Stimulated activated memory B cell treated with anti-CD40 and anti-IgM and Interleukin-4, amounts not matched to agents 10 μg/mL and 1 μg/mL and 100 μg/mL, for 72 hours (primary cell): ENCODE results near the gene FAM174B.
A peak's percentile ranks its signal among the peaks of the same experiment; 100 is the strongest.

Experiments
- ATAC-seq: fragments of 150-1000 bp; cut with Tn5 transposase; 2 replicates; pipeline ENCODE4 v1.10.0; 2021
- H3K27ac Mint-ChIP-seq: one replicate; pipeline ENCODE4 v1.8.0; 2022; ENCODE audit warnings: mild to moderate bottlenecking, mixed read lengths
- H3K27me3 Mint-ChIP-seq: one replicate; pipeline ENCODE4 v1.8.0; 2022; ENCODE audit warnings: mixed read lengths
- H3K36me3 Mint-ChIP-seq: one replicate; pipeline ENCODE4 v1.8.0; 2022; ENCODE audit warnings: mixed read lengths
- H3K4me1 Mint-ChIP-seq: one replicate; pipeline ENCODE4 v1.8.0; 2022; ENCODE audit warnings: mixed read lengths
- H3K4me3 Mint-ChIP-seq: one replicate; pipeline ENCODE4 v1.8.0; 2022; ENCODE audit warnings: mild to moderate bottlenecking, moderate library complexity, mixed read lengths
- H3K9me3 Mint-ChIP-seq: one replicate; pipeline ENCODE4 v1.8.0; 2022; ENCODE audit warnings: mixed read lengths

Gene FAM174B

DNA sequence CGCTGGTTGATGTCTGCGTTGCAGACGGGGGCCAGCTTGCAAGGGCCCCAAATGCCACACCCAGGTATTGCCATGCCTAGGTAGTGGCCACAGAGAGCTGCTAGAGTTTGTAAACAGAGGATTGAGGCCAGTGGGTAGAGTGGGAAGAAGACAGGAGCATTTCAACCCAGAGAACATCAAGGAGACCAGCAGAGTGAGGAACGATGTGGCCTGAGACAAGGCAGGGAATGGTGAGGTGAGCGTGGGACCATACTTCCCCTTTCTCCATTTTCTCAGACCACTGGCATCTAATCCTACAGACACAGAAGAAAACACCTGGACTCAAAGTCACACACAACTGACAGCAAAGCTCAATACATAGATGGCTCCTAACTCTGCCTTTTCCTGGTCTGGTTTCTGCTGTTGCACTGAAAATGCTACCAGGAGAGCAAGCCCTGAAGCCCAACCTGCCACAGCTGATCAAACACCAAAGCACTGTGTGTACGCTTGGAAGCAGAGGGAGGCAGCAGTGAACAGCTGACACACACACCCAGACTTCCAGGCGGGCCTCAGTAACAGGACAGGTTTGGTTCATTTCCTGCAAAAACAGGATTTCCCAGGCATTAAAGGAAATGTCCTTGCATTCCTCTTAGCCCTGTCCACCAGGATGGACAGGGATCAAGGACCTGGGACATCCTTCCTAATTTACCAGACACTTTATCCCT lies 1.6 kb downstream of the FAM174B start:
- Mint-ChIP-seq H3K27ac (no peak overlapping the region), H3K27me3 (peaks cover 56% of the 10 kb centered on the region), H3K9me3 (peaks cover 3% of the 10 kb centered on the region), H3K4me3 (no peak overlapping the region), H3K36me3 (no peaks in the 10 kb centered on the region), H3K4me1 (peaks cover 6% of the 10 kb centered on the region)
- ATAC-seq, result no peak

DNA sequence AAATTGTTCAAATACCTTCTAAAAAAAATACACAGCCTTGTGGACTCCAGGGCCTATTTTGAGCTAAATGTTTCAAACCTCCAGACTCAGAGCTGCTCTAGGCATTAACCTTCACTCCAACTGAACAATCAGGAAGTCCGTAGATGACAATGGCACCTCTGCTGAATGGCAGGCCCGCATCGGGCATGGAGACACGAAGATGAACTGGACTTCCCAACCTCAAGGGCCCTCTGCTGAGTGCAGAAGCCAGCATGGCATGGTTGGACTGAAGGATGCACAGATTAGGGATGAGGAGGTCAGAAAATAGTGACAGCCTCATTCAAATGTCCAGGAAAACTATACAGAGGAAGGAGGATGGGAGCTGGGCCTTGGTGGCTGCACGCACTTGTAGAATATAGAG lies 2.2 kb downstream of the FAM174B start:
- Mint-ChIP-seq H3K4me1 (peaks cover 6% of the 10 kb centered on the region), H3K27me3 (peaks cover 56% of the 10 kb centered on the region), H3K36me3 (no peaks in the 10 kb centered on the region), H3K4me3 (no peak overlapping the region), H3K27ac (no peak overlapping the region), H3K9me3 (peaks cover 3% of the 10 kb centered on the region)
- no peak for ATAC-seq

DNA sequence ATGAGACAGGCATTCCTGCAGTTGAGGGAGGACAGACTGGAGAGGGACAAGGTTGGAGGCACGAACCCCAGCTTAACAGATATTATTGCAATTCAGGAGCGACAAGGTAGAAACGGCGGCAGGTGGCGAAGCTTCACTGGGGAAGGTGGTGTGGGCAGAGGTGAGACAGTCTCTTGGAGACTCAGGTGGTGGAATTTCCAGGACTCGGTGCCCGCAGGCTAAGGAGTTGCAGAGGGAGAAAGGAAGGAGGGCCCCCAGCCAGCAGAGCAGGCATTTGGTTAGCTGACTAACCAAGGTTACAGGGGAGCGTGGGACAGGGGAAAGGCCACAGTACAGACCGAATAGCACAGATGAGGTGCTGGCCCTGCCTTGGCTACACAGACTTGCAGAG lies 3.0 kb downstream of the FAM174B start:
- peaks cover 6% of the 10 kb centered on the region for H3K4me1 Mint-ChIP-seq
- no peaks in the 10 kb centered on the region for H3K36me3 Mint-ChIP-seq
- H3K27ac Mint-ChIP-seq, result no peak overlapping the region
- peaks cover 56% of the 10 kb centered on the region for H3K27me3 Mint-ChIP-seq
- peaks cover 3% of the 10 kb centered on the region for H3K9me3 Mint-ChIP-seq
- H3K4me3 Mint-ChIP-seq, result no peak overlapping the region
- no peak for ATAC-seq

DNA sequence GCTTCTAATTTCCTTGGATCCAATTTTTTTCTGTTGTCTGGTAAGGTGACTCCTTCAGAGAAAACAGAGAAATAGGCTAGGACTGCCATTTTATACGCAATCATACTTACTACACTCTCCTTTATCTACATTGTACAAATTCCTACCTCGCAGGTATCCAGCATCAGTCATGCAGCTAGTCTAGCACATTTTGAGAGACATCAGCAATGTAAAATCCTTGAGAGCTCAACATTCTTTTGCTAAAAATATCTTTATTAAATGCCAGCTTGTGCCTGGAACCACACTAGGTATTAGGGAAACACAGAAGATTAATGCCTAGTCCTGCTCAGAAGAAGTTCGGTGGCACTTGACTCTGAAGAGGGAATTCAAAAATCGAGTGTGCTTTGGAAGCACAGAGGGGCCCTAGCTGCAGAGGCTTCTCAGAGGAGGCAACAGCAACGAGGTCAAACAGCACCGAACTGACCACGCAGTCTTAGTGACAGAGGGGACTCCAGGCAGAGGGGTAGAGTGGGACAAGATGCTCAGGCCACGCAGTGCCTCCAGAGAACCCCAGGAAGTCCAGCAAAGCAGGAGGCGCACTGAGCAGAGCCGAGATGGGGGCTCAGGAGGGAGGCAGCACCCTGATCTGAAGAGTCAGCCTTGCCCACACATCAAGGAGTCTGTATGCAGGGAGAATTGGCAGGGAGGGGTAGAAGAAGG lies 3.5 kb downstream of the FAM174B start:
- Mint-ChIP-seq H3K9me3 (peaks cover 3% of the 10 kb centered on the region), H3K4me1 (peaks cover 6% of the 10 kb centered on the region), H3K36me3 (no peaks in the 10 kb centered on the region), H3K27me3 (peaks cover 54% of the 10 kb centered on the region), H3K4me3 (no peak overlapping the region), H3K27ac (no peak overlapping the region)
- no peak for ATAC-seq

DNA sequence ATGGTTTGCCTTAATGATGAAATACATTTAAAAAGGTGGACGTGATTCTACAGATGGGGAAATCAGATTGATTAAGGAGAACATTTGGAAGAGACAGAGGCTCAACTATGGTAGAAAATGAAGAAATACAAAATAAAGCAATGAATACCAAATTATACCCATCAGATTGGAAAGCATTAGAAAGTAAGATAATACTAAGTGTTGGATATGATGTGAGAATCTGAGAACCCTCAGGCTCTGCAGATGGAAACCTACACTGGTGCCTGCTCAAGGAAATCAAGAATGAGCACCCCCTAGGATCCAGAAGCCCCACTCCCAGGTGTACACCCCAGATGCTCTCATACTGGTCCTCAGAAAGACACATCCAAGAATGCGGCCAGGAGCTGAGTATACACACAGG lies 4.6 kb downstream of the FAM174B start:
- peaks cover 3% of the 10 kb centered on the region for H3K9me3 Mint-ChIP-seq
- H3K4me1 Mint-ChIP-seq, result peaks cover 6% of the 10 kb centered on the region
- H3K4me3 Mint-ChIP-seq, result no peak overlapping the region
- H3K36me3 Mint-ChIP-seq, result no peaks in the 10 kb centered on the region
- peaks cover 53% of the 10 kb centered on the region for H3K27me3 Mint-ChIP-seq
- ATAC-seq, result no peak
- H3K27ac Mint-ChIP-seq, result no peak overlapping the region

DNA sequence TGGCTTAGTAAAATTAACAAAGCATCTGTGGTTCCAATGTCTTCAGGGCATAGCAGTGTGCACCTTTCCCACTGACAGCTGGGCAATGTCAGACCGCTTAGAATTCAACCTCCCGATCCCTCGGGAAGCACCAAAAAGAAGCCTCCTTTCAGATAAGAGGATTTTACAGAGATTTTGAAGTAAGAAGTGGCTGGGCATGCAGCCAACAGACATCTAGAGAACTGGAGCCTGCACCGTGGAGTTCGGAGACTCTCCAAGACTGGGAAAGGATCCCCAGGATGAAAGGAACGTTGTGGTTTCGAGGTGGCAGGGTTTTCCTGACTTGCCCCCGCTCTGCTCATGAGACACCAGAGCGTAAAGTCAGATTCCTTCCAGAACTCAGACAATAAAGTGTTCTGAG lies 5.3 kb downstream of the FAM174B start:
- Mint-ChIP-seq H3K27ac (no peak overlapping the region), H3K4me1 (peaks cover 6% of the 10 kb centered on the region), H3K9me3 (peaks cover 3% of the 10 kb centered on the region), H3K27me3 (peaks cover 58% of the 10 kb centered on the region), H3K36me3 (no peaks in the 10 kb centered on the region), H3K4me3 (no peak overlapping the region)
- ATAC-seq, result no peak

DNA sequence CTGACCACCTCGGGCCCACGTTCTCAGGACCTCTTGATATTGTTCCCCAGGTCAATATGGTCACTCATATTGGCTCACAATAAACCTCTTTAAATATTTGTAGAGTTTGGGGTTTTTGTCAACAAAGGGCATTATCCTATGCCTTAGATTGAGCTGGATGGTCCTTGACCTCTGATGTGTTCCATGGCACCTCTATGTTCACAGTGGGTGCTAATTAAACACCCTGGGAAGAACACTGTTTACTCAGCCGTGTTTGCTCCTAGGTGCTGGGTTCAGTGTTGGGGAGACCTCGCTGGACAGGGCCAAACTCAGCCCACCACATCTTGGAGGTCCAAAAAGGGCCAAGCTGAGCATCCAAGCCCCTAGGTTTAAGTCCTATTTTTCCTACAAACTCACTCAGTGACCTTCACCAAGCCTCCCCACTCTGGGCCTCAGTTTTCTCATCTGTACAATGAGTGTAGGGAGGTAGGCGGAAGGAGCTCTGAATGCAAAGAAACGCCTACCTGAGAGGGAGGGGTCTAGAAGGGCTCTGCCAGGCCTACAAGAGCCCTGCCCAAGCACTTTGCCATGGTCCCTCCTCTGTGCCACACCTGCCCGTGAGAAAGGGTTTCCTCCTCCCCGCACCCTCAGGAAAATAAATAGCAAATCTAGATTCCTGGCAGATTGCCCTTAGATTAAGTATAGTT lies 7.2 kb downstream of the FAM174B start:
- Mint-ChIP-seq H3K27ac (no peak overlapping the region), H3K9me3 (peaks cover 3% of the 10 kb centered on the region), H3K27me3 (peaks cover 41% of the 10 kb centered on the region), H3K4me1 (no peaks in the 10 kb centered on the region), H3K36me3 (no peaks in the 10 kb centered on the region), H3K4me3 (no peak overlapping the region)
- no peak for ATAC-seq

DNA sequence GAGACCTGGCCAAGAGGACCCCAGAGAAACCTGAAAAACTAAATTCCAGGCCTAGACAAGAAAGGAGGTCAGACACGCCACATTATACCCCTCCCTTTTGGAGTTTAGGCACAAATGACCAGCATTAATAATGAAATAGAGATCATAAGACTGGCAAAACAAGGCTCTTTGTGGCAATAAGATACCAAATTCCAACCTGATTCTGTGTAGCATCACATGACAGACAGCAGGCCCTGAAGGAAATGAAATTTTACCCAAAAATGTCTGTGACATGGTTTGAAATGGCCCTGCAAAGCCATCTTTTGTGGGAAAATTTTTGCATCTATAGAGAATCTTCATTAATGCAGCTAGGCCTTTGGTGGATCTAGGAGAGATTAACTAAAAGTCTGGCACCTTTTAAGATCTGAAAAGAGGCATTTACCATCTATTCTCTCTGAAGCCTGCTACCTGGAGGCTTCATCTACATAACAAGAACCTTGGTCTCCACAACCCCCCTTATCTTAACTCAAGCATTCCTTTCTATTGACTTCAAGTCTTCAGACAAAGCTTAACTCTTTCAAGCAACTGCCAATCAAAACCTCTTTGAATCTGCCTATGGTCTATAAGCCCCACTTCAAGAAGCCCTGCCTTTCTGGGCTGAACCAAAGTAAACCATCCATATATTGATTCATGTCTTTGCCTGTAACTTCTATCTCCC lies 8.0 kb downstream of the FAM174B start:
- H3K4me3 Mint-ChIP-seq, result no peak overlapping the region
- no peak overlapping the region for H3K27ac Mint-ChIP-seq
- H3K4me1 Mint-ChIP-seq, result no peaks in the 10 kb centered on the region
- no peaks in the 10 kb centered on the region for H3K36me3 Mint-ChIP-seq
- peaks cover 4% of the 10 kb centered on the region for H3K9me3 Mint-ChIP-seq
- no peak for ATAC-seq
- H3K27me3 Mint-ChIP-seq, result peaks cover 34% of the 10 kb centered on the region

DNA sequence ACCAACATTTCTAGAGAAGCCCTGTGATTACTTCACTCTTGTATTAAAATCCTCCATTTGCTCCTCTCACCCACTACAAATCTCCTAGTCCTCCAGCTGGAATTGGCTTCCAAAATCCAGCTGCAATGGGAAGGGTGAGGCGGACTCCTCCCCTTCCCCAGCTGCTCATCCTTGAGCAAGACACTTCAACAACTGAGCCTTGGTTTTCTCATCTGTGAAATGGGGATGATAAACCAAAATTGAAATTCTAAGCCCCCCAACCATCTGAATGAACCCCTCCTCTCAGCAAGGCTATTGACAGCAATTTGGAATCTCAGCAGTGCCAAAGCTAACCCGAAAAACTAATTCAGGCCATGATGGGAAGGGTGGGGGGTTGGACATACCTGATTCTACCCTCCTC lies 9.4 kb downstream of the FAM174B start:
- no peak overlapping the region for H3K4me3 Mint-ChIP-seq
- H3K27me3 Mint-ChIP-seq, result peaks cover 24% of the 10 kb centered on the region
- H3K9me3 Mint-ChIP-seq, result peaks cover 9% of the 10 kb centered on the region
- no peaks in the 10 kb centered on the region for H3K4me1 Mint-ChIP-seq
- no peaks in the 10 kb centered on the region for H3K36me3 Mint-ChIP-seq
- ATAC-seq, result no peak
- H3K27ac Mint-ChIP-seq, result no peak overlapping the region

DNA sequence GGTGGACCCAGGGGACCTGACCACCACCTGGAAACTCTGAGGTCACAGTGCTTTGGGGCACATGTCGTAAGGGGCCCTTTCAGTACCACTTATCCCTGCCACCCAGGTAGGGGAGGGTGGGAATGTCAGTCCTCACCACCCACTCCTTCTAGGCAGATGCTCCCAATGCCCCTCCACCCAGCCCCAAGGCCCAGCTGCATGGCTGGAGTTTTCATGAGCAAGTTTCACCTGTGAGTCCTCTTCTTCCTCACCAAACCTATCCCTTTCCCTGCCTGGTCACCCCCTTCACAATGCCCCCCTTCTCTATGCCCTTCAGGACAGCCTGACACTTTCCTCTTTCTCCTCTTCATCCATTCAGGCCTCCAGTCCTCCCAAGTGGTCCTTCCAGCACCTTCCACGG lies 9.8 kb downstream of the FAM174B start:
- no peaks in the 10 kb centered on the region for H3K4me1 Mint-ChIP-seq

DNA sequence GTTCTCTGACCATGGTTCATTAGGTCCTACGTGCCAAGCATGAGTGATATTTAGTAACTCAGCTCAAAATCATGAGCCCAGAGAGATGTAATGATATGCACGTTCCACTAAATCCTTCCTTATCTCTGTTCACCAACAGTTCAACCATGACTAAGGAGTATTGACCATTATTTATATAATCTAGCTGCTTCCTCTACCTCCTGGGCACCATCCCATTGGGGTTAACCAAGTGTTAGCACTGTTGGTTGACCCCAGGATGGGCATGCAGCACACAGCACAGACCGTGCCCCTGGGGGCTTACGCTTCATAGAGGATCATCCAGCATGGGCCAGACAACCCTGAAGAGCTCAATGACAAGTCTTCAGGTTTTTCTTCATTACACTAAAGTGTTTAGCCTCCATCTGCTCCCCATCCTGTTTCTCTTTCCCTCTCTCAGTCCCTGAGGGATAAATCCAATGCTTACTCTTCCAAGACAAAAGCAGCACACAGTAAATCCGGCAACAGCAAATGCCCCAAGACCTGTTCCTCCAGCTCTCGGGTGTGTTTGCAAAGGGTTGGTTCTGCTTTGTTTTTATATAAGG lies 10.4 kb downstream of the FAM174B start:
- Mint-ChIP-seq H3K27ac (no peak overlapping the region), H3K36me3 (no peaks in the 10 kb centered on the region), H3K9me3 (peaks cover 6% of the 10 kb centered on the region), H3K4me1 (no peaks in the 10 kb centered on the region), H3K4me3 (no peak overlapping the region), H3K27me3 (peaks cover 17% of the 10 kb centered on the region)
- ATAC-seq, result no peak

More for the DNA sequence above, 9.8 kb downstream of the FAM174B start:
- Mint-ChIP-seq H3K9me3 (peaks cover 7% of the 10 kb centered on the region), H3K27me3 (peaks cover 20% of the 10 kb centered on the region), H3K27ac (no peak overlapping the region), H3K36me3 (no peaks in the 10 kb centered on the region), H3K4me3 (no peak overlapping the region)
- no peak for ATAC-seq

DNA sequence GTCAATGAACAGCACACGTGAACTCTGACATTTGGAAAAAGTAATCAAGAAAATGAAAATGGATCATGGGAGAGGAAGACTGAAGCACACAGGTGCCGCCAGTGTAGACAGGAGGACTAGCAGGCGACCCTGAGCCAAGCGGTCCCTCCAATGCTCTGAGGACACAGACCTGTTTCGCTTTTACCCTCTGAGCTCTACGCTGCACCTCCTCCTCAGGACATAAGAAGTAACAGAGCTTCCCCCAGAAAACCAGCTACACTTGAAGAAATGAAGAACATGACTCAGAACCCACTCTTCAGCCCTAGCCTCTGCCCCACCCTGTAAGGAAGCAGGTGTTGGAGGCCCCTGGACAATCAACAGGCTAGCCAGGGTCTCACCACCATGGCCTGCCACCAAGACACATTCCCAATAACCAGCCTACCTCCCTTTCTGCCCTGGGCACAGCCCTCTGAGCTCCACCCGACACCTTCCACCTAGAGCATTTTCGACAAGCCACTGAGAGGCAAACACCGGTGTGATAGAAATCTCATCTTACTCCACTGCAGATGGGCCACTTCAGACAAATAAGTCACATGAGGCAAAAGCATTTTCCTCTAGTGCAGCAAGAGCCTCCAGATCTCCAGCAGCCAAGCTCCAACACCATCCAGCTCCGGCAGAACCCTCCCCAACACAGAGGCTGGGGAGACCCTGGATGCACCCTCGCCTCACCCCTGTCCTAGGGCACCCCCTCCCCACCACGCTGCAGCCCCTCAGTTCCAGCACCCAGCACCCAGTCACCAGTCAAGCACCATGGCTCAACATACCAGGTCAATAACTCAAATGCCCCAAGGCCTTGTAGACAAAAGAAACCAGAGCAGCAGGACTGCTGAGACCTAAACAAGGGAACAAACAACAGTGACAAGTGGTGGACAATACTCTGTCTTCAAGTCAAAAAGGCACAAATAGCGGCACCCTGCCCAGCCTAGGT lies 11.4 kb downstream of the FAM174B start:
- Mint-ChIP-seq H3K27me3 (peaks cover 17% of the 10 kb centered on the region), H3K36me3 (no peaks in the 10 kb centered on the region), H3K27ac (no peak overlapping the region), H3K4me3 (no peak overlapping the region), H3K4me1 (no peaks in the 10 kb centered on the region), H3K9me3 (peaks cover 12% of the 10 kb centered on the region)
- ATAC-seq, result peak; percentile 39

DNA sequence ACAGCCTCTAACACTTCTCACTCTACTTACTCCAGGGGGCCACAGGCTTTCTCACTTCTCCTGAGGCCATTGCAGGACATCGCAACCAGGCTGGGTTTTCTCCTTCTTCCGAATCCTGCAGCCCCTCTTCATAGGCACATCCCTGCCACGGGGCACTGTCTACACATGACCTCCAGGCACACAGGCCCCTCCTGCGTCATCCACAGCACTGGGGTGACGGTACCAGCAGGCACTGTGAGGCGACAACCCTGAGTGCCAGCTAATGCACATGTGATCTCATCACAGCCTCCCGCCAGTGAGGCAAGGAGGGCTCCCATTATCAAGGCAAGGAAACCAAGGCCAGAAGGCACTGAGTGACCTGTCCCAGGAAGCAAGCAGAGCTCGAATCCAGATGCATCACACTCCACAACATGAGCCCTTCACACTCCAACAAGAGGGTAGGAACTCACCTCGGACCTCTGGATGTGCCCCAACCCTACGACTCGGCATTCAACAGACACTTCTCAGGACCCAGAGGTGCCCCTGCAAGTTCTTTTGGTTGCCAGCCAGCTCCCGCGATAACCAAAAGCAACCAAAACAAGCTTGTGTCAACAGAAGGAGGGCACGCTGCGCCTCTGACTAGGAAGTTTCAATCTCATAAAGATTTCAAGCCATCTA lies 16.7 kb downstream of the FAM174B start:
- no peaks in the 10 kb centered on the region for H3K36me3 Mint-ChIP-seq

DNA sequence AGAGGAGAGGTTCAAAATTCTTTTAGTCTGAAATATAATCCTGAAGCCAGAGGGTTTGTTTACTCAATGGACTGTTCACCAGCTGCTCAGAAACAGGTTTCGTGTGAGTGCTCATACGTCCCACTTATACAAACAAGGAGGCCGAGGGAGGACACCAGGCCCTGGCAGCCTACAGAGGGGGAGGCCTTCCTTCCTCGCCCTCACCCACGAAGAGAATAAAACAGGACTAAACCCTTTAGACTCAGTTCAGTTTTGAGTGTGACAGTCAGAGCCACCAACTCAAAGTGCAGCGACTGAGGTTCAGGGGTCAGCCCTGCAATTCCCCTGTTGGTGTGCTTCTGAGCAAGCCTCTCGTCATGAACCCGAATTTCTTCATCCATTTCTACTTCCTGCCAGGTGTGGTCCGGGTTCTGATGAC lies 17.3 kb downstream of the FAM174B start:
- peaks cover 31% of the 10 kb centered on the region for H3K27me3 Mint-ChIP-seq
- ATAC-seq, result no peak
- no peak overlapping the region for H3K27ac Mint-ChIP-seq
- no peak overlapping the region for H3K4me3 Mint-ChIP-seq
- H3K36me3 Mint-ChIP-seq, result no peaks in the 10 kb centered on the region
- H3K9me3 Mint-ChIP-seq, result peaks cover 12% of the 10 kb centered on the region
- H3K4me1 Mint-ChIP-seq, result no peaks in the 10 kb centered on the region

More for the DNA sequence above, 16.7 kb downstream of the FAM174B start:
- Mint-ChIP-seq H3K4me1 (no peaks in the 10 kb centered on the region), H3K4me3 (no peak overlapping the region), H3K27ac (no peak overlapping the region), H3K9me3 (peaks cover 12% of the 10 kb centered on the region), H3K27me3 (peaks cover 31% of the 10 kb centered on the region)
- ATAC-seq, result no peak
